PC-3 (cell line): ENCODE results near the gene CHTF18. TPM values are rescaled to one million over a fixed set of nuclear protein-coding genes. Genes with fewer than 3 reads are reported as not detected.

Experiments used
- ATAC-seq: fragments of 200-7000 bp; cut with Tn5 transposase; 2 replicates; pipeline ENCODE4 v1.9.1; 2020; ENCODE audit warnings: mild to moderate bottlenecking, moderate library complexity
- BruUV-seq: library from RNA; stranded (reverse); fragments of 400-500 nt; replicated peaks from 2 replicates; lab custom pipeline; 2021; lab: Mats Ljungman, UMichigan
- CTCF ChIA-PET: fragments of 300-600 bp; sonication (Branson Sonifier 250); formaldehyde crosslinking; loops from one replicate; lab custom pipeline; 2022; ENCODE audit warnings: antibody characterized with exemption; lab: Charles Lee
- POLR2A ChIA-PET: fragments of 300-600 bp; sonication (Branson Sonifier 250); formaldehyde crosslinking; loops from one replicate; lab custom pipeline; 2022; ENCODE audit warnings: antibody characterized with exemption; ENCODE audit not compliant: unreplicated experiment; lab: Charles Lee
- DNase-seq: peaks from one replicate; pipeline ENCODE4 v3.0.0-alpha.2; 2015
- H2AFZ ChIP-seq: fragments of 300-600 bp; sonication (generic); 2 replicates; pipeline ENCODE4 v1.6.0; 2016; ENCODE audit warnings: antibody characterized with exemption, low read length
- H3F3A ChIP-seq: fragments of 300-600 bp; sonication (generic); one replicate; pipeline ENCODE4 v1.6.0; 2017; ENCODE audit warnings: antibody characterized with exemption, low read length, control low read depth, mild to moderate bottlenecking; ENCODE audit not compliant: unreplicated experiment
- H3K27ac ChIP-seq: fragments of 300-600 bp; sonication (generic); 2 replicates; pipeline ENCODE4 v1.5.1; 2016; ENCODE audit warnings: mild to moderate bottlenecking, low read length
- H3K27me3 ChIP-seq: fragments of 300-600 bp; sonication (generic); 2 replicates; pipeline ENCODE4 v1.6.1; 2016; ENCODE audit warnings: low read length, mixed read lengths
- H3K36me3 ChIP-seq: fragments of 300-600 bp; sonication (generic); 2 replicates; pipeline ENCODE4 v1.6.1; 2016; ENCODE audit warnings: low read depth, mixed run types, low read length, mixed read lengths
- H3K4me1 ChIP-seq: fragments of 300-600 bp; sonication (generic); 2 replicates; pipeline ENCODE4 v1.5.1; 2016; ENCODE audit warnings: low read length; ENCODE audit not compliant: insufficient read depth
- H3K4me2 ChIP-seq: fragments of 300-600 bp; sonication (generic); 2 replicates; pipeline ENCODE4 v1.6.0; 2016; ENCODE audit warnings: low read length
- H3K4me3 ChIP-seq: fragments of 300-600 bp; sonication (generic); 2 replicates; pipeline ENCODE4 v1.5.1; 2016; ENCODE audit warnings: mild to moderate bottlenecking, low read length, mixed read lengths
- H3K79me2 ChIP-seq: fragments of 300-600 bp; sonication (generic); 2 replicates; pipeline ENCODE4 v1.6.1; 2017; ENCODE audit warnings: low read length, mixed read lengths
- H3K9ac ChIP-seq: fragments of 300-600 bp; sonication (generic); 2 replicates; pipeline ENCODE4 v1.6.0; 2016; ENCODE audit warnings: mild to moderate bottlenecking, low read length
- H3K9me2 ChIP-seq: fragments of 300-600 bp; sonication (generic); replicated peaks from 2 replicates; pipeline ENCODE4 v1.6.1; 2016; ENCODE audit warnings: mixed run types, low read length, mixed read lengths
- H3K9me3 ChIP-seq: fragments of 300-600 bp; sonication (generic); 2 replicates; pipeline ENCODE4 v1.6.1; 2016; ENCODE audit warnings: low read length, mixed read lengths
- H4K20me1 ChIP-seq: fragments of 300-600 bp; sonication (generic); 2 replicates; pipeline ENCODE4 v1.6.1; 2016; ENCODE audit warnings: low read length, mixed read lengths
- CTCF ChIP-seq: fragments of 300-600 bp; sonication (generic); conservative IDR thresholded peaks from 2 replicates; pipeline ENCODE4 v1.5.1; 2017; ENCODE audit warnings: antibody characterized with exemption, low read depth, mild to moderate bottlenecking, low read length
- EZH2 ChIP-seq: fragments of 300-600 bp; sonication (generic); IDR thresholded peaks from one replicate; pipeline ENCODE4 v1.6.1; 2017; ENCODE audit warnings: antibody characterized with exemption, mild to moderate bottlenecking, low read length; ENCODE audit not compliant: unreplicated experiment
- EZH2phosphoT487 ChIP-seq: fragments of 300-600 bp; sonication (generic); IDR thresholded peaks from 2 replicates; pipeline ENCODE4 v1.6.1; 2018; ENCODE audit warnings: mild to moderate bottlenecking, antibody characterized with exemption, low read length, borderline replicate concordance
- intact Hi-C: fragments of 100-400 bp; cut with micrococcal nuclease; formaldehyde crosslinking; loops from 2 replicates; pipeline ENCODE4 v1.9.0; 2023
- total RNA-seq: library from RNA; depleted of rRNA; stranded (reverse); fragments of >200 nt; gene quantifications from 2 replicates; pipeline ENCODE4 v1.2.3, GENCODE V29; 2014

The CHTF18 gene
- total RNA-seq, 1 experiment from 2014 or later = 79.0 TPM

- no peaks in the 10 kb centered on the region for H3K36me3 ChIP-seq
- no peaks in the 10 kb centered on the region for H3F3A ChIP-seq
- no peak overlapping the region for H2AFZ ChIP-seq
- no peaks in the 10 kb centered on the region for H3K9me2 ChIP-seq
- H3K4me1 ChIP-seq = no peaks in the 10 kb centered on the region
- no peaks in the 10 kb centered on the region for H3K27me3 ChIP-seq
- DNase-seq (no peak), ATAC-seq (no peak)
- H3K79me2 ChIP-seq = no peaks in the 10 kb centered on the region
- H3K9me3 ChIP-seq = no peaks in the 10 kb centered on the region
- no peak overlapping the region for H3K9ac ChIP-seq
- ChIA-PET CTCF (no interaction called here), POLR2A (no interaction called here)
- no peak for TF ChIP-seq EZH2phosphoT487
- no peak for TF ChIP-seq CTCF
- TF ChIP-seq EZH2 = no peak
- no peak overlapping the region for H3K27ac ChIP-seq
- H4K20me1 ChIP-seq = no peaks in the 10 kb centered on the region
- no TSS peak for BruUV-seq
- no peak overlapping the region for H3K4me2 ChIP-seq
- no peak overlapping the region for H3K4me3 ChIP-seq
- intact Hi-C loops = no loop called here
These were observed 11.6 kb upstream of the CHTF18 start for GRCh38 chr16:776824-777223.

- BruUV-seq = no TSS peak
- no peak overlapping the region for H3K27ac ChIP-seq
These were observed 10.6 kb upstream of the CHTF18 start for GRCh38 chr16:777826-778225.

More at GRCh38 chr16:777826-778225, 10.6 kb upstream of the CHTF18 start:
- DNase-seq = peak; percentile 27
- Histone ChIP-seq H3K4me2 (peak overlapping the region; percentile 13; the same call in 1 of the 2 replicates), H3K9me3 (no peaks in the 10 kb centered on the region), H3K9ac (no peak overlapping the region), H3K4me3 (no peak overlapping the region), H4K20me1 (no peaks in the 10 kb centered on the region), H3F3A (no peaks in the 10 kb centered on the region), H3K27me3 (no peaks in the 10 kb centered on the region), H2AFZ (peak overlapping the region; percentile 50; the same call in 1 of the 2 replicates), H3K79me2 (no peaks in the 10 kb centered on the region), H3K9me2 (no peaks in the 10 kb centered on the region), H3K4me1 (peaks cover under 1% of the 10 kb centered on the region), H3K36me3 (no peaks in the 10 kb centered on the region)
- CTCF ChIA-PET = interaction anchor here (0.6 kb wide), 1 partner anchor 587 kb away, joined by 10 read pairs; no protein-coding TSS in a partner anchor
- ATAC-seq = peak; percentile 48; the same call in 1 of the 2 replicates
- POLR2A ChIA-PET = no interaction called here
- intact Hi-C loops = no loop called here
- no peak for TF ChIP-seq EZH2
- TF ChIP-seq EZH2phosphoT487 = no peak
- no peak for TF ChIP-seq CTCF
